Measurements from ENCODE around the gene DPYD.

DNA sequence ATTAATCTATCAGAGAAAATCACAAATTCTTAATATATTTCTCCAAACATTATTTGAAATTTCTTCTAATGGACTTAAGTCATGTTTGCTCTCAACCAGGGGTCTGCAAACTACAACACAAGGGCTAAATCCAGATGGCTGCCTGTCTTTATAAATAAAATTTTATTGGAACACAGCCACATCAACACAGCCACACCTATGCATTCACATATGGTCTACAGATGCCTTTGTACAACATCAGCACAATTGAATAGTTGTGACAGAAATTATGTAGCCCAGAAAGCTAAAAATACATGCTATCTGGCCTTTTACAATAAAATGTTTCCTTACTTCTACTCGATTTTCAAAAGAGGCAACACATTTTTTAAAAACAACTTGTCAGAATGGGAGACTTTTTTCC lies 103.9 kb downstream of the DPYD start:
- TF ChIP-seq, protein P1, sequence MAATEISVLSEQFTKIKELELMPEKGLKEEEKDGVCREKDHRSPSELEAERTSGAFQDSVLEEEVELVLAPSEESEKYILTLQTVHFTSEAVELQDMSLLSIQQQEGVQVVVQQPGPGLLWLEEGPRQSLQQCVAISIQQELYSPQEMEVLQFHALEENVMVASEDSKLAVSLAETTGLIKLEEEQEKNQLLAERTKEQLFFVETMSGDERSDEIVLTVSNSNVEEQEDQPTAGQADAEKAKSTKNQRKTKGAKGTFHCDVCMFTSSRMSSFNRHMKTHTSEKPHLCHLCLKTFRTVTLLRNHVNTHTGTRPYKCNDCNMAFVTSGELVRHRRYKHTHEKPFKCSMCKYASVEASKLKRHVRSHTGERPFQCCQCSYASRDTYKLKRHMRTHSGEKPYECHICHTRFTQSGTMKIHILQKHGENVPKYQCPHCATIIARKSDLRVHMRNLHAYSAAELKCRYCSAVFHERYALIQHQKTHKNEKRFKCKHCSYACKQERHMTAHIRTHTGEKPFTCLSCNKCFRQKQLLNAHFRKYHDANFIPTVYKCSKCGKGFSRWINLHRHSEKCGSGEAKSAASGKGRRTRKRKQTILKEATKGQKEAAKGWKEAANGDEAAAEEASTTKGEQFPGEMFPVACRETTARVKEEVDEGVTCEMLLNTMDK (IDR thresholded peaks at IDR 0.05; ENCODE audit: borderline replicate concordance, insufficient read depth, low read depth, low read length, poor library complexity, severe bottlenecking), result no peak
- TF ChIP-seq POLR2AphosphoS5 (IDR thresholded peaks at IDR 0.05; ENCODE audit: control insufficient read depth, insufficient read depth, low read depth, low read length) (no peak), MCM3 (IDR thresholded peaks at IDR 0.05) (no peak), SMC3 (conservative IDR thresholded peaks at IDR 0.05; ENCODE audit: insufficient read depth, low read depth, low read length) (no peak), POLR2A (conservative IDR thresholded peaks at IDR 0.05) (no peak), CBFB (CRISPR knock-in tag; IDR thresholded peaks at IDR 0.05) (no peak)
